DMS53 treated with DMSO at 0.1 percent for 48 hours (cell line): ENCODE measurements around the gene POLRMT.
"Not testable (repeated sequence)": the region's sequence is repeated elsewhere in the genome, so short reads cannot be mapped to it uniquely, and the experiment has no call there.

Source experiments
- DNase-seq: peaks from one replicate; lab custom pipeline; 2025; ENCODE audit not compliant: unreplicated experiment; lab: John Stamatoyannopoulos, UW

Gene POLRMT

DNA sequence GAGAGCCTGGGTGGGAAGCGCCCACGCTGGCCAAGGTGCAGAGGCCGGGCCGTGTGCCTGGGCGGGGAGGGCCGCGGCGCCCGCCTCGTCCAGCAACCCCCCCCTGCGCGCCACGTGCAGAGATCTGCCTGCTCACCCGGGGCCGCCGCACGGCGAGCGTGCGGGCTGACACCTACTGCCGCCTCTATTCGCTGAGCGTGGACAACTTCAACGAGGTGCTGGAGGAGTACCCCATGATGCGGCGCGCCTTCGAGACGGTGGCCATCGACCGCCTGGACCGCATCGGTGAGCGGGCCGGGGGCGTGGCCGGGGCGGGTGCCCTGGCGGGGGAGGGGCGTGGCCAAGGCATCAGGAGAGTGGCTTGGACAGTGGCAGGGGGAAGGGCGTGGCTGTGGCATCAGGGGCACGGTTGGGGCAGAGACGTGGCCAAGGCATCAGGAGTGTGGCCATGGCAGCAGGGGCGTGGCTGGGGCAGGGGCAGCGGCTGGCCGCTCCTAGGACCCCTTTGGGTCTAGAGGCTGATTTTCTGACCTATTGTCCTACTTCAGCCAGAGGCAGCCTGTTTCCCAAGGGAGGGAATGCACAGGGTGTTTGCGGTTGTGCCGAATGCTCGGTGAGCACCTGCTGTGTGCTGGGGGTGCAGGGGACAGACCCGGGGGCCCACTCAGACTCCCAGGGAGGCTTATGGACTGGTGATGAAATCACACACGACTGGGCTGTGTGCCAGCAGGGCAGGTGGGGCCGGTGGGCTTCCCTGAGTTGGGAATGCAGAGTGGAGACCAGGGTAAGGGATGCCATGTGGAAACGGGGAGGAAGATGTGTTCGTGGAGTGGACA lies 19.4 kb downstream of the POLRMT start:
- no peak for DNase-seq

DNA sequence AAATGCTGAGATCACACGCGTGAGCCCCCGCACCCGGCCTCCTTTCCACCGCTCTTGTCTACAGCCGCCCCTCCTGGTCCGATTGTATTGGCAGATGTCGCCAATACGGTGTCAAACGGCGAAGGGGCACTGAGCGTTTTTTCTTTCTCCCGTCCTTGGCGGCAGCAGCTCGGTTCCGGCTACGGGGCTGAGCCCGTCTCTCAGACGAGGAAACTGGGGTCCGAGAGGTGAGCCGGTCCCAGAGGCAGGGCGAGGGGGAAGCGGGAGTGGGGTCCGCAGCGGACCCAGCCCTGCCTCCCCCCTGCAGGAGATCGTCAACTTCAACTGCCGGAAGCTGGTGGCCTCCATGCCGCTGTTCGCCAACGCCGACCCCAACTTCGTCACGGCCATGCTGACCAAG lies 20.4 kb downstream of the POLRMT start:
- DNase-seq = no peak

DNA sequence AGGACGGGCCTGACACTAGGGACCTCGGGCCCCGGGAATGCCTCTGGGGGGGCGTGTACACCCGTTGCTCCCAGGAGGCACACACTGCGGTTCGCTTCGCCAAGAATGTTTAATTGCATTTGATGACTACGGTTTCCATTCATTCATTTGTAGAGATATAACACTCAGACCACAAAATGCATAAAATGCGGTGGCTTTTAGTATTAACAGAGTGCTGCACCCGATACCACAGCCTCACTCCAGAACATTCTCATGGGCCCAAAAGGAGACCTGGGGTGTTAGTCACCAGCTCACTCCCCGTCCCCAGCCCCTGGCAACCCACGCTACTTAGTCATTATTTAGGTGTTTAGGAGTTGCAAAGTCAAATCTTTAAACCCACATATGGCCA lies 21.9 kb downstream of the POLRMT start:
- no peak for DNase-seq

DNA sequence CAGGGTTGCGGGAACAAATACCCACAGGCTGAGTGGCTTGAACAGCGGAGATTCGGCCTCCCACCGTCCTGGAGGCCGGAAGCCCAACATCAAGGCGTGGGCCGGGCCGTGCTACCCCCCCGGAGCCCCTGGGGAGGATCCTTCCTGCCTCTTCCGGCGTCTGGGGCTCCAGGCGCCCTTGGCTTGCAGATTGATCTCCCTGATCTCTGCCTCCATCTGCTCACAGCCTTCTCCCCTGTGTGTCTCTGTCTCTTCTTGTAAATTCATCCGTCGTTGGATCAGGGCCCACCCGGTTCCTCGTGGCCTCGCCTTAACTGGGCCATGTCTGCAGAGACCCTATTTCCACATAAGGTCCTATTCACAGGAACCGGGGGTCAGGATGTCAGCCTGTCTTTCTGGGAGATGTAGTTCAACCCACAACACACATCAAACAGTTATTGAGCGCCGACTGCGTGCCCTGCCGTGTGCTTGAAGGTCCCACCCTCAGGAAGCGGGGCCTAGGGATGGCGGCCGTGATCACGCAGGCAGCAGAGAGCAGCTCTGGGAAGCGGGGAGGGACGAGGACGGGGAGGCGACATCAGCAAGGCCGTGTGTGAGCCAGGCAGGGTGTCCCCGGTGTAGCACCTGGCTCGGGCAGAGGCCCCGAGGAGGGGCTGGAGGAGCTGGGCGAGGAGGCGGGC lies 22.4 kb downstream of the POLRMT start:
- DNase-seq = no peak

DNA sequence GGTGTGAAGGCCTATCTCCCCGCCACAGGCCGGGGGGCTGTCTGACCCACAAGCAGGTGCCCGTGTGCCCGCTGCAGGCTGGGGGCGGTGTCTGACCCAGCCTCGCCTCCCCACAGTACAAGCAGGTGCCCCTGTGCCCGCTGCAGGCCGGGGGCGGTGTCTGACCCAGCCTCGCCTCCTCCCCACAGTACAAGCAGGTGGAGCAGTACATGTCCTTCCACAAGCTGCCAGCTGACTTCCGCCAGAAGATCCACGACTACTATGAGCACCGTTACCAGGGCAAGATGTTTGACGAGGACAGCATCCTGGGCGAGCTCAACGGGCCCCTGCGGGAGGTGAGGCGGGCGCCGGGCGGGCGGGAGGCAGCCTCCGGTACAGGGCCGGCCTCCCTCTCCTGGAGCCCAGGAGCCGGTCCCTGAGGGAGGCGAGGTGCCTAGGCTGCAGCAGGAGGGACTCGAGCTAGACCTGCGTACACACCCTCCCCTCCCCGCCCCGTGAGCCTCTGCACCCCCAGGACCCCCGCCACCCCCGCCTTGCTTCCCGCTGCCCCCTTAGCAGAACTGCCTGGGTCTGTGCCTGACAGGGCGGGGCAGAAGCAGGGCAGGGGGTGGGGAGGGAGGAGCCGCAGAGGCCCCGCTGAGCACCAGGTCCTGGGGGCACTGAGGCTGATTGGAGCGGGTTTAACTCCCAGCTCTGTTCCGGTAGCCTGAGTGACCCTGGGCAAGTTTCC lies 23.1 kb downstream of the POLRMT start:
- DNase-seq = no peak

DNA sequence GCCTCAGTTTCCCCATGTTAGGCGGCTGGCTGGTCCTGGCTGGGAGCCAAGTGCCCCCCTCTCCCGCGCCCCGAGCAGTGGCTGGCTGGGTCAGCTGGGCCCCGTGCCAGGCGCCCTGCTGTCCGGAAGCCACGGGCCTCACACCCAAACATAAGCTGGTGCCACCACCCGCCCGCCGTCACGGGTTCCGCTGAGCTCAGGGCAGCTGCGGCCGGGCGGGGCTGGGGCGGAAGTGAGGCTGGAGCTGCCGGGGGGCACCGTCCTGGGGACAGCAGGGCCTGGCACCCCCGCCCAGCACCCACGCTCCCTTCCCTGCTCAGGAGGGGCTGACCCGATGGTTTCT lies 24.4 kb downstream of the POLRMT start:
- no peak for DNase-seq

DNA sequence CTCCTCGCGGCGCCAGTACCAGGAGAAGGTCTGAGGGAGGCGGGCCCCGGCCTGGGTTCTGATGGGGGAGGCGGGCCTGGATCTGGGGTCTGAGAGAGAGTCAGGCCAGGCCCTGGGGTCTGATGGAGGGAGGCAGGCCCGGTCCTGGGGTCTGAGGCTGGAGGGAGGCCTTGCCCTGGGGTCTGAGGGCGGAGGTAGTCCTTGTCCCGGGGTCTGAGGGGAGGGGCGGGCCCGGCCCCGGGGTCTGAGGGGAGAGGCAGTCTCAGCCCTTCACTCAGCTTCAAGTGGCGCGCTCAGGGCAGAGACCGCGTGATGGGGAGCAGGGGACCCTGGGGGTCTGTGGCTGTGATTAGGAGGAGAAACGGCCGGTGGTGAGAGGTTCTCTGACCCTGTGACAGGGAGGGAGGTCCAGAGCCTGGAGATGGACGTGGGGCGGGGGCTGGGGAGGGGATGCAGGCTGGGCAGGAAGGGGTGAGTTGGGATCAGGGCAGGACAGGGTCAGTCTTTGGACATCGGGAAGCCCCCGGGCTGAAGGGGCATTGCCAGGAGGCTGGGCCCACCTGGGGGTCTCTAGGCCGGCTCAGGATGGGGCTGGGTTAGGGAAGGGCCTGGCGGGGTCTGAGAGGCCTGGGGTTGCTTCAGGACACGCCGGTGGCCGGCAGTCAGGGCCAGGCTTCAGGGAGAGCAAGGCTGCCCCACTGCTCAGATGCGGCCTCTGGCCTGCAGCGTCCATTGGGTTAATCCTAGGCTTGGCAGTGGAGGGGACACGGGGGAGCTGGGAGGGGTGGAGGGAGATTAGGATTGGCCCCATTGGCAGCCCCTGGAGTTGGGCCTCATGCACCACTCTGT lies 25.0 kb downstream of the POLRMT start:
- no peak for DNase-seq

DNA sequence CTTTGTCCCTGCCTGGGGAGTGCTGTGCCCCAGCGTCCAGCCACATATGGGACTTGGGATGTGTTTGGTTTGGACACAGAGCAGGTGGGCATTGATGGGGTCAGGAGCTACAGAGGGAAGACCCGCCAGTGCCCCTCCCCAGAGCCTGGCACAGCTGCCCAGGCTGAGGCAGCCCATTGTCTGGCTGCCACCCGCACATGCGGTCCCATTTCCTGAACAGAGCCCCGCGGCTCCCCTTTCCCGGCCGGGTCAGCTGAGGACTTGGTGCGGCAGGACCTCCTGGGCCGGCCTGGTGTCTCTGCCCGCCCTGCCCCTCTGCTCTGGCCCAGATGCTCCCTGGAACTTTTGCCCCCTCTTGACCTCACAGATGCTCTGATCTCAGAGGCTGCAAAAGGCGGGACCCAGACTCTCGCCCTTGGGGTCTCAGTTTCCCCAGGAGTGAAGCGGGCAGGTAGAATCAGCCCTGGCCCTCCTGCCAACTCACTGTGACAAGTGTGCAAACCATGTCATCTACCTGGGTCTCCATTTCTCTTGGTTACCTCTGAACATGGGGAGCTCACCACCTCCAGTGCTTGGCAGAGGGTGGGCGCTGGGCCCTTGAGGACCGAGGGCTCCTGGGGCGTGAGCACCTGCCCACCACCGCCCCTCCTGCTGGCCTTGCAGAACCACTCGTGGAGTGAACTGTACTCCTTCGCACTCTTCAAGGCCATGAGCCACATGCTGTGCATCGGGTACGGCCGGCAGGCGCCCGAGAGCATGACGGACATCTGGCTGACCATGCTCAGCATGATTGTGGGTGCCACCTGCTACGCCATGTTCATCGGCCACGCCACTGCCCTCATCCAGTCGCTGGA lies 25.8 kb downstream of the POLRMT start:
- no peak for DNase-seq

DNA sequence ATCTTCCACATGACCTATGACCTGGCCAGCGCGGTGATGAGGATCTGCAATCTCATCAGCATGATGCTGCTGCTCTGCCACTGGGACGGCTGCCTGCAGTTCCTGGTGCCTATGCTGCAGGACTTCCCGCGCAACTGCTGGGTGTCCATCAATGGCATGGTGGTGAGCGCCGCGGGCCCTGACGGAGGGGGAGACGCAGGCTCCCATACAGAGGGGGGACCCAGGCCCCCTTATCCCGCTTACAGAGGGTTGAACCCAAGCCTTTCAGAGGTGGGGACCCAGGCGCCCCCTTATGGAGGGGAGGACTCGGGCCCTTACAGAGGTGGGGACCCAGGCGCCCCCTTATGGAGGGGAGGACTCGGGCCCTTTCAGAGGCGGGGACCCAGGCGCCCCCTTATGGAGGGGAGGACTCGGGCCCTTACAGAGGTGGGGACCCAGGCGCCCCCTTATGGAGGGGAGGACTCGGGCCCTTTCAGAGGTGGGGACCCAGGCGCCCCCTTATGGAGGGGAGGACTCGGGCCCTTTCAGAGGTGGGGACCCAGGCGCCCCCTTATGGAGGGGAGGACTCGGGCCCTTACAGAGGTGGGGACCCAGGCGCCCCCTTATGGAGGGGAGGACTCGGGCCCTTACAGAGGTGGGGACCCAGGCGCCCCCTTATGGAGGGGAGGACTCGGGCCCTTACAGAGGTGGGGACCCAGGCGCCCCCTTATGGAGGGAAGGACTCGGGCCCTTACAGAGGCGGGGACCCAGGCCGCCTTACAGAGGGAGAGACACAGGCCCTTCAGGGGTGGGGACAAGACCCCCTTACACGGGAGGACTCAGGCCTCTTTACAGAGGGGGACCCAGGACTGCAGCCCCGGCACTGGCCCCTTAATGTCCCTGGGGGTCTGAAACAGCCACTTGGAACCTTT lies 28.0 kb downstream of the POLRMT start:
- not testable (repeated sequence) for DNase-seq

DNA sequence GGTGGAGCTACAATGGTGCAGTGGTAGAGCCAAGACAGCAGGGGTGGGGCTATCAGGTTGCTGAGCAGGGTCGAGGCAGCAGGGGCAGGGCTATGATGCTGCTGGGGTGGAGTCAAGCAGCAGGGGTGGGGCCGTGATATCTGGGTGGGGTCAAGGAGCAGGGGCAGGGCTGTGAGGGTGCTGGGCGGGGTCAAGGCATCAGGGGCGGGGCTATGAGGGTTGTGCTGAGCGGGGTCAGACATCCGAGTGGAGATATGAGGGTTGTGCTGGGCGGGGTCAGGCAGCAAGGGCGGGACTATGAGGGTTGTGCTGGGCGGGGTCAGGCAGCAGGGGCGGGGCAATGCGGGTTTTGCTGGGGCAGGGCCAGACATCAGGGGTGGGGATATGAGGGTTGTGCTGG lies 29.0 kb downstream of the POLRMT start:
- DNase-seq = no peak

DNA sequence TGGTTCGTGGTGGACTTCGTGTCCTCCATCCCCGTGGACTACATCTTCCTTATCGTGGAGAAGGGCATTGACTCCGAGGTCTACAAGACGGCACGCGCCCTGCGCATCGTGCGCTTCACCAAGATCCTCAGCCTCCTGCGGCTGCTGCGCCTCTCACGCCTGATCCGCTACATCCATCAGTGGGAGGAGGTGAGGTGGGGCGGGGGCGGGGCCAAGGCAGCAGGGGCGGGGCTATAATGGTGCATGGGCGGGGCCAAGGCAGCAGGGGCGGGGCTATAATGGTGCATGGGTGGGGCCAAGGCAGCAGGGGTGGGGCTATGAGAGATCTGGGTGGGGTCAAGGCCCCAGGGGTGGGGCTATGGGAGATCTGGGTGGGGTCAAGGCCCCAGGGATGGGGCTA lies 29.6 kb downstream of the POLRMT start:
- not testable (repeated sequence) for DNase-seq

DNA sequence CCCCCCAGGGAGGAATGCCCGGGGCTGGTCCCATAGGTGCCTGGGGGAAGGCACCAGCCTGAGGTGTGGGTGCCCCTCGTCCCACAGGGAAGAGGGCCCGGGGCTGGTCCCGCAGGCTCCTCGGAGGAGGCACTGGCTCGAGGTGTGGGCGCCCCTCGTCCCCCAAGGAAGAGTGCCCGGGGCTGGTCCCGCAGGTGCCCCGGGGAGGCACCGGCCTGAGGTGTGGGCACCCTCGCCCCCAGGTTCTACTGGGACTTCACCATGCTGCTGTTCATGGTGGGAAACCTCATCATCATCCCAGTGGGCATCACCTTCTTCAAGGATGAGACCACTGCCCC lies 30.1 kb downstream of the POLRMT start:
- DNase-seq = not testable (repeated sequence)

DNA sequence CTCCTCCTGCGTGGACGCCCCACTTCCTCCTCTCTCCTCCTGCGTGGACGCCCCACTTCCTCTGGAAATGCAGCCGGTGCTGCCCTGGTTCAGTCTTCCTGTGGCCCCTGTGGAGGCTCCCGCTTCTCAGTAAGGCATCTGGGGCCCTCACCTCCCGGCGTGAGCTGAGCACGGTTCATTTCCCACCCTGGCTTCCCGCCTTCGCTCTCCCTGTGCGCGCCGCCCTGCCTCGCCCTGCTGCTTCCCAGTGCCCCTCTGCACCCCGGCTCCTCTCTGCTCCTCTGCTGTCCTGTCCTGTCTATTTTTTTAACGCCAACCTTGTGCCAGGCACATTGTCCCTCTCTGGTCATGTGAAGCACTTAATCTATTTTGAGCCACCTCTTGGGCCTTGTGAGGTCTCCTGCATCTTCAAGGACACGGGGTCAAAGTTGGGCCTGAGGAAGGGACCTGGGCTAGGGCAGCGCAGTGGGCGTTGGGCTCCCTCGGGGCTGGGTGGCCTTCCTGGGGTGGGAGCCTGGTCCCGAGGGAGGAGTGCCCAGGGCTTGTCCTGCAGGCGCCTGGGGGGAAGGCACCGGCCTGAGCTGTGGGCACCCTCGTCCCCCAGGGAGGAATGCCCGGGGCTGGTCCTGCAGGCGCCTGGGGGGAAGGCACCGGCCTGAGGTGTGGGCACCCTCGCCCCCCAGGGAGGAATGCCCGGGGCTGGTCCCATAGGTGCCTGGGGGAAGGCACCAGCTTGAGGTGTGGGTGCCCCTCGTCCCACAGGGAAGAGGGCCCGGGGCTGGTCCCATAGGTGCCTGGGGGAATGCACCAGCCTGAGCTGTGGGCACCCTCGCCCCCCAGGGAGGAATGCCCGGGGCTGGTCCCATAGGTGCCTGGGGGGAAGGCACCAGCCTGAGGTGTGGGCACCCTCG lies 30.7 kb downstream of the POLRMT start:
- no peak for DNase-seq

DNA sequence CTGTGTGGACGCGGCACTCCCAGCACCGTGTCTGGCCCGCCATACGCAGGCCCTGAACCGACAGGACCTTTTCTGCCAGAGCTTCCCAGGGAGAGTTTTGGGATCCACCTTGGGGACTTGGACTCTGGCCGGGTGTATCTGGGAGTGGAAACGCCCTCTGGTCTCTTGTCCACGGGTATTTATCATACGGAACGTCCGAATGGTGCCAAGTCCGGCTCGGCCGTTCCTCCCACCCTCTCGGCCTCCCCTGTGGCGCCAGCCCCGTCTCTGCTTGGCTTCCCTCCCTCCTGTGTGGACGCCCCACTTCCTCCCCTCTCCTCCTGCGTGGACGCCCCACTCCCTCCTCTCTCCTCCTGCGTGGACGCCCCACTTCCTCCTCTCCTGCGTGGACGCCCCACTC lies 31.5 kb downstream of the POLRMT start:
- no peak for DNase-seq

DNA sequence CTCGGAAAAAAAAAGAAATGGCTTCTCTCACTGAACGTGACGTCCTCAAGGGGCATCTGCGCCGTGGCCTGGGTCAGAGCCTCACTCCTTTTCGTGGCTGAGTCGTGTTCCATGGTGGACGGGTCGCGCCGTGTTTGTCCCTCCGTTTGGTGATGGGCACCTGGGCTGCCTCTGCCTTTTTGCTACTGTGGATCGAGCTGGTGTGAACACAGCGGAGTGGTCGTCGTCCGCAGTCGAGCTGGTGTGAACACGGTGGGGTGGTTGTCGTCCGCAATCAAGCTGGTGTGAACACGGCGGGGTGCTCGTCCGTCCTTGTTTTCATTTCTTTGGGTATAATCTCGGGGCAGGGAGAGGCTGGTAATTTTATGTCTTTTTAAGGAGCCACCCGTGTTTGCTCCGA lies 32.0 kb downstream of the POLRMT start:
- no peak for DNase-seq

DNA sequence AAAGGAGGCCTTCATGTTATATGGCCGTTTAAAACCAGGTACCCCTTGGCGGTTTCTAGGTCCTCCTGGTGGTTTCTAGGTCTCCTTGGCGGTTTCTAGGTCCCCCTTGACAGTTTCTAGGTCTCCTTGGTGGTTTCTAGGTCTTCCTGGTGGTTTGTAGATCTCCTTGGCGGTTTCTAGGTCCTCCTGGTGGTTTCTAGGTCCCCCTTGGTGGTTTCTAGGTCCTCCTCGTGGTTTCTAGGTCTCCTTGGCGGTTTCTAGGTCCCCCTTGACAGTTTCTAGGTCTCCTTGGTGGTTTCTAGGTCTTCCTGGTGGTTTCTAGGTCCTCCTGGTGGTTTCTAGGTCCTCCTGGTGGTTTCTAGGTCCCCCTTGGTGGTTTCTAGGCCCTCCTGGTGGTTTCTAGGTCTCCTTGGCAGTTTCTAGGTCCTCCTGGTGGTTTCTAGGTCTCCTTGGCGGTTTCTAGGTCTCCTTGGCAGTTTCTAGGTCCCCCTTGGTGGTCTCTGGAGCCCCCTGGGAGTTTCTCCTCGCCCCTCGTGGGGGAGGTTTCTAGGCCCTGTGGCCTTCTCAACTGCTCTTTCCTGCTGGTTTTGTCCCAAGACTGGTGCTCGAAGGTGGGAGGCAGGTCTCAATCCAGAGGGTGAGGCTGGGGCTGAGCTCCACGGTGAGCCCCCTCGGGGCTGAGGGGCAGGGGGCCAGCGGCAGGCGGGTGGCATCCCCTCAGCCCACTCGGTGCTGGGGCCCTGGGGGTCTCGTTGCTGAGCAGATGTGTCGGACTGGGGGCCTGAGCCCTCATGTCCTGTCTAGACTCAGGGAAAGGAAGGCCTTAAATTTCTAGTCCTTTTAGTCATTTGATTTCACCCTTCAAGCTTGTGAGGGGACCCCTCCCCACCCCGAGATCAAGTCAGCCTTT lies 35.7 kb downstream of the POLRMT start:
- DNase-seq = no peak

DNA sequence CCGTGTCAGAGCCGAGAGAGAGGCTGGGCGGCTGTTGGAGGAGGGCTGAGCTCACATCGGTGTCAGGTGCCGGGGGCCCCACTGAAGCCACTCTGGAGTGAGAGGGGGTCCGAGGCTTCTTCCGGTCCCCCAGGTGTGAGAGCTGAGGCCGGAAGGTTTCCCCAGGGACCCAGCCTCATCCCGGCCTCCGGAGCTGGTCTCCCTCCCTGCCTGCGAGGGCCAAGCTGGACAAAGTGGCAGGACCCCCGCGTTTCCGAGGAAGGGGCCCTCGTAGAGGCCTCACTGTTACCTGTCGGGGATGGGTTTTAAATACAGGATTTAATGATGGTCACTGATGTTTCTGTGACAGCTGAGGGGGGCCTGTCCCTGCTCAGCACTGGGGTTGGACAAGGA lies 37.1 kb downstream of the POLRMT start:
- DNase-seq = no peak
